IMR-90 (cell line): ENCODE results near the gene SOX1. TPM values are rescaled to one million over a fixed set of nuclear protein-coding genes. Genes with fewer than 3 reads are reported as not detected.

ENCODE experiments used
- ATAC-seq: fragments of 200-7000 bp; cut with Tn5 transposase; 2 replicates; pipeline ENCODE4 v1.9.1; 2020; ENCODE audit warnings: low read depth, mild to moderate bottlenecking, moderate library complexity
- BruUV-seq: library from RNA; stranded (reverse); fragments of 400-500 nt; replicated peaks from 2 replicates; lab custom pipeline; 2021; lab: Mats Ljungman, UMichigan
- CTCF ChIA-PET: fragments of 300-600 bp; formaldehyde crosslinking; extraction: SDS; loops from one replicate; lab custom pipeline; 2021; ENCODE audit warnings: antibody characterized with exemption; lab: Yijun Ruan, JAX
- POLR2A ChIA-PET: fragments of 300-600 bp; sonication (Branson Sonifier 250); formaldehyde crosslinking; loops from one replicate; lab custom pipeline; 2022; ENCODE audit warnings: antibody characterized with exemption; ENCODE audit not compliant: unreplicated experiment; lab: Charles Lee
- DNase-seq: peaks from one replicate; pipeline ENCODE4 v3.0.0; 2013
- H2AFZ ChIP-seq: replicated peaks from 2 replicates; pipeline ENCODE3; 2013; ENCODE audit warnings: low read length, mild to moderate bottlenecking; ENCODE audit not compliant: poor library complexity
- H2AK5ac ChIP-seq: 2 replicates; pipeline ENCODE4 v1.6.1; 2013; ENCODE audit warnings: low read depth, low read length, inconsistent platforms
- H2AK9ac ChIP-seq: replicated peaks from 2 replicates; pipeline ENCODE3; 2013; ENCODE audit warnings: mild to moderate bottlenecking, low read depth, low read length, moderate library complexity; ENCODE audit not compliant: poor library complexity
- H2BK120ac ChIP-seq: 2 replicates; pipeline ENCODE4 v1.6.1; 2013; ENCODE audit warnings: low read depth, low read length, inconsistent platforms
- H2BK15ac ChIP-seq: 3 replicates; pipeline ENCODE4 v1.6.1; 2013; ENCODE audit warnings: low read depth, low read length, inconsistent platforms
- H2BK20ac ChIP-seq: 2 replicates; pipeline ENCODE4 v1.6.1; 2013; ENCODE audit warnings: low read depth, mild to moderate bottlenecking, inconsistent platforms, low read length, moderate library complexity
- H2BK5ac ChIP-seq: 2 replicates; pipeline ENCODE4 v1.6.1; 2013; ENCODE audit warnings: mild to moderate bottlenecking, low read depth, low read length, inconsistent platforms; ENCODE audit not compliant: poor library complexity, severe bottlenecking
- H3K14ac ChIP-seq: replicated peaks from 2 replicates; pipeline ENCODE4 v1.6.1; 2013; ENCODE audit warnings: low read depth, low read length, inconsistent platforms
- H3K18ac ChIP-seq: 2 replicates; pipeline ENCODE4 v1.6.1; 2013; ENCODE audit warnings: low read depth, low read length, control low read depth
- H3K23ac ChIP-seq: 2 replicates; pipeline ENCODE4 v1.6.1; 2013; ENCODE audit warnings: low read depth, low read length, inconsistent platforms
- H3K27ac ChIP-seq: 2 replicates; pipeline ENCODE4 v1.5.1; 2013; ENCODE audit warnings: mild to moderate bottlenecking, control low read depth, low read length; ENCODE audit not compliant: insufficient read depth
- H3K27me3 ChIP-seq: 2 replicates; pipeline ENCODE4 v1.6.1; 2013; ENCODE audit warnings: low read length; ENCODE audit not compliant: control insufficient read depth, insufficient read depth
- H3K36me3 ChIP-seq: 2 replicates; pipeline ENCODE4 v1.6.1; 2013; ENCODE audit warnings: low read length, mixed read lengths; ENCODE audit not compliant: control insufficient read depth, insufficient read depth
- H3K4ac ChIP-seq: 2 replicates; pipeline ENCODE4 v1.6.1; 2013; ENCODE audit warnings: low read depth, low read length, inconsistent platforms
- H3K4me1 ChIP-seq: 2 replicates; pipeline ENCODE4 v1.6.1; 2013; ENCODE audit warnings: low read length, mixed read lengths; ENCODE audit not compliant: control insufficient read depth, insufficient read depth
- H3K4me2 ChIP-seq: 2 replicates; pipeline ENCODE4 v1.6.1; 2013; ENCODE audit warnings: low read depth, mild to moderate bottlenecking, control low read depth, low read length, moderate library complexity
- H3K4me3 ChIP-seq: 2 replicates; pipeline ENCODE4 v1.5.1; 2013; ENCODE audit warnings: low read depth, mild to moderate bottlenecking, control low read depth, low read length, moderate library complexity; ENCODE audit not compliant: insufficient read depth
- H3K56ac ChIP-seq: 2 replicates; pipeline ENCODE4 v1.6.1; 2013; ENCODE audit warnings: low read length, inconsistent platforms; ENCODE audit not compliant: insufficient read depth; ENCODE audit errors: extremely low read depth
- H3K79me1 ChIP-seq, 2 experiments: 2 replicates each; pipeline ENCODE4 v1.6.1; 2013; ENCODE audit warnings: low read length in 2 of 2, inconsistent platforms in 1 of 2, low read depth in 1 of 2
- H3K9ac ChIP-seq: 2 replicates; pipeline ENCODE4 v1.6.1; 2013; ENCODE audit warnings: low read depth, low read length, control low read depth
- H3K9me1 ChIP-seq: 2 replicates; pipeline ENCODE4 v1.6.1; 2013; ENCODE audit warnings: low read length, inconsistent platforms; ENCODE audit not compliant: insufficient read depth
- H3K9me3 ChIP-seq: 2 replicates; pipeline ENCODE4 v1.6.1; 2013; ENCODE audit warnings: low read length; ENCODE audit not compliant: control insufficient read depth, insufficient read depth
- H4K20me1 ChIP-seq: 2 replicates; pipeline ENCODE4 v1.6.1; 2013; ENCODE audit warnings: low read length, inconsistent platforms; ENCODE audit not compliant: insufficient read depth
- H4K5ac ChIP-seq: 2 replicates; pipeline ENCODE4 v1.6.1; 2013; ENCODE audit warnings: mild to moderate bottlenecking, low read depth, low read length, control low read depth
- H4K8ac ChIP-seq, 2 experiments: 2 replicates each; pipeline ENCODE4 v1.6.1; 2013; ENCODE audit warnings: low read depth in 2 of 2, low read length in 2 of 2, control low read depth in 1 of 2, inconsistent platforms in 1 of 2
- H4K91ac ChIP-seq: 2 replicates; pipeline ENCODE4 v1.6.1; 2013; ENCODE audit warnings: low read depth, low read length, inconsistent platforms; ENCODE audit not compliant: insufficient read depth
- CHD1 ChIP-seq: IDR thresholded peaks from 2 replicates; pipeline ENCODE4 v1.6.1; 2012; ENCODE audit warnings: low read depth, low read length, improper control_type of control experiment
- FOS ChIP-seq: fragments of 150-350 bp; IDR thresholded peaks from 2 replicates; pipeline ENCODE4 v1.6.1; 2016; ENCODE audit warnings: low read depth, low read length
- MAFK ChIP-seq: IDR thresholded peaks from 2 replicates; pipeline ENCODE4 v1.6.1; 2012; ENCODE audit warnings: low read depth, low read length, improper control_type of control experiment
- MAZ ChIP-seq: IDR thresholded peaks from 2 replicates; pipeline ENCODE4 v1.6.1; 2012; ENCODE audit warnings: low read depth, mild to moderate bottlenecking, low read length, improper control_type of control experiment, moderate library complexity, borderline replicate concordance
- MXI1 ChIP-seq: IDR thresholded peaks from 2 replicates; pipeline ENCODE4 v1.6.1; 2012; ENCODE audit warnings: low read depth, mild to moderate bottlenecking, low read length, moderate library complexity, borderline replicate concordance
- RFX5 ChIP-seq: IDR thresholded peaks from 2 replicates; pipeline ENCODE4 v1.8.0; 2012; ENCODE audit warnings: low read depth, mild to moderate bottlenecking, low read length, moderate library complexity
- WGBS, 2 experiments: methylation state at CpG; one replicate each; pipeline versions ENCODE4 v1.1.5 to v1.1.7; 2013; ENCODE audit warnings: missing lambda C conversion rate in 2 of 2; ENCODE audit not compliant: insufficient read length in 1 of 2; ENCODE audit errors: extremely low coverage in 2 of 2; 5-methylcytosine and 5-hydroxymethylcytosine counted together
- dilution Hi-C: fragments of 300-500 bp; cut with HindIII; formaldehyde crosslinking; loops from one replicate; pipeline ENCODE4 v1.14.3; 2018; ENCODE audit warnings: low sequenced_read_pairs; ENCODE audit not compliant: unreplicated experiment
- in situ Hi-C: fragments of 300-500 bp; cut with MboI; formaldehyde crosslinking; loops from 3 replicates; pipeline ENCODE4 v1.14.3; 2019; ENCODE audit warnings: low sequenced_read_pairs, inconsistent platforms, mixed read lengths
- intact Hi-C: fragments of 100-400 bp; cut with micrococcal nuclease; formaldehyde crosslinking; loops from 2 replicates; pipeline ENCODE4 v1.10.0; 2022
- polyA plus RNA-seq, 3 experiments: library from polyadenylated mRNA; depleted of rRNA; stranded (reverse); fragments of >200 nt; gene quantifications; 2 replicates each; pipeline ENCODE4 v1.2.3, GENCODE V29; 2012; ENCODE audit warnings: low replicate concordance in 1 of 3
- total RNA-seq: library from RNA; depleted of rRNA; stranded (reverse); fragments of >200 nt; gene quantifications from 2 replicates; pipeline ENCODE4 v1.2.3, GENCODE V29; 2012

Gene SOX1
- total and polyA plus RNA-seq, 2 of the 4 experiments (the other 2 are of a cell fraction) = not detected

- POLR2A ChIA-PET = no interaction called here
These were observed 49.4 kb downstream of the SOX1 start for GRCh38 chr13:112116187-112116950.

More at GRCh38 chr13:112116187-112116950, 49.4 kb downstream of the SOX1 start:
- dilution Hi-C loops = no loop called here
- Histone ChIP-seq H3K27ac (no peak overlapping the region), H2AK5ac (no peak overlapping the region), H3K4ac (no peak overlapping the region), H3K79me1 (no peaks in the 10 kb centered on the region), H3K9me3 (peaks cover 55% of the 10 kb centered on the region), H3K23ac (no peak overlapping the region), H3K18ac (no peak overlapping the region), H3K14ac (no peak overlapping the region), H4K8ac (no peak overlapping the region), H3K4me3 (no peak overlapping the region), H2BK120ac (no peak overlapping the region), H4K20me1 (no peaks in the 10 kb centered on the region), H2BK5ac (no peak overlapping the region), H2BK15ac (no peak overlapping the region), H2BK20ac (no peak overlapping the region), H3K36me3 (no peaks in the 10 kb centered on the region), H3K27me3 (no peaks in the 10 kb centered on the region), H3K9ac (no peak overlapping the region), H3K56ac (no peak overlapping the region), H4K5ac (no peak overlapping the region), H3K4me2 (no peak overlapping the region), H2AFZ (no peak overlapping the region), H3K9me1 (no peaks in the 10 kb centered on the region), H4K91ac (no peak overlapping the region), H2AK9ac (no peak overlapping the region), H3K4me1 (no peaks in the 10 kb centered on the region)
- BruUV-seq = no TSS peak
- intact Hi-C loops = no loop called here
- CTCF ChIA-PET = no interaction called here
- 79% methylated on average over 4 of the region's 22 CpGs; no CpG with 5 or more reads in 1 of the 2 experiments for WGBS, 2 experiments
- ATAC-seq (no peak), DNase-seq (no peak)
- TF ChIP-seq MAZ (no peak), RFX5 (no peak), CHD1 (no peak), MAFK (no peak), FOS (no peak), MXI1 (no peak)
- in situ Hi-C loops = no loop called here
